ENCODE measurements around the gene MAGEL2. TPM values are rescaled to one million over a fixed set of nuclear protein-coding genes. Genes with fewer than 3 reads are reported as not detected.
"Not testable (repeated sequence)": the region's sequence is repeated elsewhere in the genome, so short reads cannot be mapped to it uniquely, and the experiment has no call there.

The MAGEL2 gene
- total RNA-seq, 2 donors from 2014 or later, result not detected

DNA sequence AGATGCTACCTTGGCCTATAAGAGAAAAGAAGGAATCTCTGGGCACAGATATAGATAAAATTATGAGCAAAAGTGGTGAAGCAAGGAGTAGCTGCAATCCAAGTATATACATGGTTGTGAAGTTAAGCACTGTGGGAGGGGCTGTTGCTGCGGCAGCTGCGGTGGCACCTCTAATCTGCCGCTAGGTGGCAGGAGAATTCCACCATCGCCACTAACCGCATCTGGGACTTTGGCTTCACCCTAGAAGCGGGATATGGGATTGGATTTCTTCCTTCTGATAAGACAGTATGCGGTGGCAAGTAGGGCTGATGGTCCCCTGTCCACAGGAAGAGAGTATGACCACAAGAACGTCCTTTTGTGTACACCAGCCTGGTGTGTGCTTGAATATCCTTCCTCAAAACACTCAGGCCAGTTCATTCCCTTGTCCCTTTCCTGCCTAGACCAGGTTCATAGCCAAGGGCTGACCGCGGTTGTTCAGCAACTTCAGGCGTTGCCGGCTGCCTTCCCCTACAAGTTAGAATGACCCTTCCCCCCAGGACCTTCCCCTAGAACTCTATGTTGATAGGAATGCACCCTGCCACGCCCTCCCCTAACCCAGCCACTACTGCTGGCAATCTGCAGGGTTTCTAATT, 5.1 kb downstream of the MAGEL2 start:
- ATAC-seq, result peak in 1 of 2 donors; percentile 64
- Mint-ChIP-seq H3K9me3 (no peaks in the 10 kb centered on the region), H3K27ac (no peak overlapping the region), H3K36me3 (no peaks in the 10 kb centered on the region)
- peak in 1 of 2 donors; percentile 35 for DNase-seq (ENCODE audit: low spot score in 2 of 2)

DNA sequence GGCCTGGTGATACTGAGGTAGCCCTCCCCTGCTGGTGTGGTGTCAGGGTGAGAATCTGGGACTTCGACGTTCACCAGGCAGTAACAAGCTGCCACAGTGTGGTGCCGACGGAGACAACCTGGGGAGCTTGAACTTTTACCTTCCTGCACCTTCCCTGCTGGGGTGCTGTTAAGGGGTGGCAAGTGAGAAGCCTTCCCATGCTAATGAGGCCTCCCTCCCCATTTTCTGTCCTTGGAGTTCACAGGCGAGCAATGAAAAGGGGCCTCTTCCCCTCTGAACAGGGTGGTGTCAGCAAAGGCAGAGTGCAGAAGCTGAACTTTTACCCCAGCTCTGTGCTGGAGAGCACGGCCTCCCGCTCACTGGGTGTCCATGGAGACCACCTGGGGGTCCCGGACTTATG, 13.5 kb downstream of the MAGEL2 start:
- Mint-ChIP-seq H3K9me3 (no peaks in the 10 kb centered on the region), H3K36me3 (no peaks in the 10 kb centered on the region), H3K27ac (no peak overlapping the region)
- no peak for DNase-seq (ENCODE audit: low spot score in 2 of 2)
- no peak for ATAC-seq

DNA sequence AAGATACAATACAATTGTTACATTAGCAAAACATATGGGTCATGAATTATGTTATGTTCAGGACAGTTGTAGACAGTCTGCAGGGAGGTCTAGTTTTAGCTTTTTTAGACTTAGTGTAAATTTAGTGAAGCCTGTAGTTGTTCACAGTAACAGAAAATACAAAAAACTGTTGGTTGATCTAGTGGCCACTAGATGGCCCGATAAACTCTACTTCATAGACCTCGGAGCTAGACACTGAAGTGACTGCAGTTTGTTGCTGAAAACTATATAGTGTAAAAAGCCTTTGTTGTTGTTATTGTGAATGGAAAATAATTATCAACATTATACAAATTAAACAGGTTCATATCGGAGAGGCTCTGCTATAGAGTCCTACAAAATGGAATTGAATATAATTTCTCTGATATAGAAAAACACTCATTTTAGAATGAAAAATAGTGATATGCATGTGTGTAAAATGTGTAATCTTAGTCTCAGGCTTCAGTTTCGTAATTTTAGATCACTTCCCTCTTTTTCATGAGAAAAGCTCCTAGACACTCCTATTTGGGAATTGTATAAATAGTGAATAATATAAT, 18.3 kb downstream of the MAGEL2 start:
- Mint-ChIP-seq H3K9me3 (no peaks in the 10 kb centered on the region), H3K36me3 (no peaks in the 10 kb centered on the region), H3K27ac (no peak overlapping the region)
- ATAC-seq (no peak), DNase-seq (ENCODE audit: low spot score in 2 of 2) (no peak)

DNA sequence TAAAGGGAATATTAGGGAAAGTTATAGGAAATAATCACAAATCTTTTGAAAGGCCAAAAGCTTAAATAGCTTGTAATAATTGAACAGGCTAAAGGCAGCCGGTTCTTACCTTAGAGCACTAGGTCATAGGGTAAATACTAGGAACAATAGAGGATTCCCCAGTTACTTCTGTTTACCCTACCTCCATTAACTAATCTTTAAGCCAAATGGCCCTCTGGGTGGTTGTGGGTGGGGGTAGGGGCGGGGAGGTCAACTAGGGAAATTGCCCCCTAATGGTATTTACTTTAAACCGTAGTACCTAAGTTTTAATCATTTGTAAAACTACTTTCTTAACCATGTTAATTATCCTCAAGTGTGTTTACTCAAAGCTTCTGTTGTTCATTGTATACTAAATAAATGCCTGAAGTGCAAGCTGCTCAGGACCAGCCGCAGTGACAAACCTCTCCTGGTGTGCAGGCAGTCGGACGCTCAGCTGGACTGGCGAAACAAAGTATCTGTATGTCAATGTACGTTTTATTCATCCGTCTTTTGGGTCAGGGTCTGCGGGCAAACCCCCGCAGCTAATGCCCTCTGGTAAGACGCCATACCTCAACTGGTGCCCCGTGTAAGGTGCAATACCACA, 18.9 kb downstream of the MAGEL2 start:
- DNase-seq (ENCODE audit: low spot score in 2 of 2), result no peak
- Mint-ChIP-seq H3K36me3 (no peaks in the 10 kb centered on the region), H3K27ac (no peak overlapping the region), H3K9me3 (no peaks in the 10 kb centered on the region)
- no peak for ATAC-seq

DNA sequence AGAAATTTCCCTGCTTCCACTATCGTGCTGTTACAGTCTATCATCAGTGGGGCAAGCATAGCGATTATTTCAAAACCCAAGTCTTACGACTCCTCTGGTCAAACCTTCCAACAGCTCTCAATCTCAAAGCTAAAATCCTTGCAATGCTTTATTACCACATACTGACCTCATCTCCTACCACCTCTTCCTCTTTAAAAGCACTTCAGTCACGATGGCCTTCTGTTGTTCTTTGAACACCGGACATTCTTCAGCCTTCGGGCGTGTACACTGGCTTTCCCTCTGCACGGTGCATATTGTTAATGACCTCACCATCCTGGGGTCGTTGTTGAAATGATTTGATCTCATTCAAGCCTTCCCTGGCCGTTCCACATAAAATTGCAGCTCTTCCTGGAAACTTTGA, 31.1 kb downstream of the MAGEL2 start:
- ATAC-seq (no peak), DNase-seq (ENCODE audit: low spot score in 2 of 2) (no peak)
- H3K27ac Mint-ChIP-seq, result no peak overlapping the region
- H3K9me3 Mint-ChIP-seq, result peaks cover 7% of the 10 kb centered on the region in 2 donors
- H3K36me3 Mint-ChIP-seq, result peaks cover 0 to 5% of the 10 kb centered on the region in 2 donors

DNA sequence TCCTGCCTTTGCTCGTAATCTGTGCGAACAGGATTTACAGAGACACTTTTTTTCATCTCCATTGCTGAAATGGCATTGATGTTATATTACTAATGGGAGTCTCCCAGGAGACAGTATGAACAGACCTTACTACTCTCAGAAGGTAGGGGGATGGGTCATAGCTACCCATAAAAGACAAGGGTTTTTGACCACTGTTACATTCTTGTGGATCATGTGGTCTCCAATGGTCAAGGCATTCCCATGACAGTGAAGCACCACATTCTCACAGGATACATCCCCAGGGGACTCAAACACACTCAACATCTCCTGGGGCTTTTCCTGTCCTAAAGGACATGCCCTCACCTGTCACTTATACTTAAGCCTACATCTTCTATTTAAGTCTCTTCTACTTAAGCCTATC, 41.4 kb downstream of the MAGEL2 start:
- H3K36me3 Mint-ChIP-seq, result no peaks in the 10 kb centered on the region
- H3K27ac Mint-ChIP-seq, result no peak overlapping the region
- DNase-seq (ENCODE audit: low spot score in 2 of 2), result no peak
- no peak for ATAC-seq
- peaks cover 0 to 9% of the 10 kb centered on the region in 2 donors for H3K9me3 Mint-ChIP-seq

DNA sequence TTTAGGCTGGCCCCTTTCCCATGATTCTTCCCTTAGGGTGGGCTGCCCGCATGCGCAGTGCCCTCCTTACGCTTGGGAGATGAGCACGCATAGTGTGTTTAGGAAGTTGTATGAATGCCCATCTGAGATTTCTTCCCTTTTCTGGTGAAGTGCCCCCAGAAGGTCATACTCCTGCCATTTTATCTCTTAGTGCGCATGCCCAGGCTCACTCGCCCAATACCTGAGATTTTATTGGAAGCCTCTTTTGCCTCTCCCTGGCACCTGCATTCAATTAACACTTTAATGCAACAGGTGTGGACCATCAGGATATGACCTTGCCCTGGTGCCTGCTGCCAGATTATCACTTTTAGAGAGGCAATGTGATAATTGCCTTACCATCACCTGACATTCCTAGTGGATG, 45.5 kb downstream of the MAGEL2 start:
- no peak for DNase-seq (ENCODE audit: low spot score in 2 of 2)
- Mint-ChIP-seq H3K36me3 (no peaks in the 10 kb centered on the region), H3K9me3 (peaks cover 0 to 6% of the 10 kb centered on the region in 2 donors), H3K27ac (no peak overlapping the region)
- no peak for ATAC-seq

DNA sequence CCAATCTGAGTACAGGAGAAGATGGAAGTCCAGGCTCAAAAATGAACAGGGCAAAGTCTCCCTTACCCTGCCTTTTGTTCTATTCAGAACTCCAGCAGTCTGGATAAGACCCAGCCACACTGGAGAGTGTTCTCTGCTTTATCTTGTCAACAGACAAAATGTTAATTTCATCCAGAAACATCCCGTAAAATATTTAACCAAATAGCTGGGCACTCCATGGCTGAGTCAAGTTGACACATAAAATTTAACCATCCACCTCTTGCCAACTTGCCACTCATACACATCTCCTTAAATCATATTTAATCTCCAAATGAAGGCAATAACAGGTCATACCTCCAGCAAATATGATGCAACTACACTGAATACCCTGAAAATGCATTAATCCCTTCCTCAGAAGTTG, 48.6 kb downstream of the MAGEL2 start:
- DNase-seq (ENCODE audit: low spot score in 2 of 2) (no peak), ATAC-seq (no peak)
- Mint-ChIP-seq H3K36me3 (no peaks in the 10 kb centered on the region), H3K9me3 (peaks cover 0 to 6% of the 10 kb centered on the region in 2 donors), H3K27ac (no peak overlapping the region)

DNA sequence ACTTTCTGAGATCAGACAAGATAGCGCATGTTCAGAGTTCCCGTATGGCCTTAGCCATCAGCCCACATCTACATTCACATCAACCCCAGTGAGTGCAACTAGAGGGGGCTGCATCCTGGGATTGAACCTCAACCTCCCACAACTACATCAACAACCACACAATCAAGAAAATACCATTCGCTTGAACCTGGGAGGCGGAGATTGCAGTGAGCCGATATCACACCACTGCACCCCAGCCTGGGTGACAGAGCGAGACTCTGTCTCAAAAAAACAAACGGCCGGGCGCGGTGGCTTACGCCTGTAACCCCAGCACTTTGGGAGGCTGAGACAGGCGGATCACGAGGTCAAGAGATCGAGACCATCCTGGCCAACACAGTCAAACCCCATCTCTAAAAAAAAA, 50.4 kb downstream of the MAGEL2 start:
- ATAC-seq; DNase-seq (ENCODE audit: low spot score in 2 of 2); H3K27ac Mint-ChIP-seq: not testable (repeated sequence)

DNA sequence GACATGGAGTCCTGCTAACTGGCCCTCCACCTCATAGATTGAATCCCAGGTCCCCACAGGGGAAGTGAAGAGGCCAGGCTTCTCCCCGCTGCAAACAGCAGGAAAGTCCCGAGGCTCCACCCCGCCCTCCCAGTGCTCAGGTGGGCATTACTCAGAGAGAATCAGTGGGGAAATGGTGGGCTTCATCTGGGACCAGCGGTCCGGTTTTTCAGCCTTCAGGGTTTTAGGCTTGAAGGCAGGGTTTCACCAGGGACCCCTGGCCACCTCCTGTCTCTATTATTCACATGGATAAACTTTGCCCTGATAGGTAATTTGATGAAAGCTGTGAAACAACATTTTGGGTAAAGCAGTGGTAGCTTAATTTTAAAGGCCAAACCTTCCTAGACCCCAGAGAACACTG, 50.9 kb downstream of the MAGEL2 start:
- DNase-seq (ENCODE audit: low spot score in 2 of 2) (no peak), ATAC-seq (no peak)
- Mint-ChIP-seq H3K36me3 (no peaks in the 10 kb centered on the region), H3K9me3 (no peaks in the 10 kb centered on the region), H3K27ac (no peak overlapping the region)

More for the DNA sequence above, 50.4 kb downstream of the MAGEL2 start:
- H3K9me3 Mint-ChIP-seq, H3K36me3 Mint-ChIP-seq: not testable (repeated sequence)

DNA sequence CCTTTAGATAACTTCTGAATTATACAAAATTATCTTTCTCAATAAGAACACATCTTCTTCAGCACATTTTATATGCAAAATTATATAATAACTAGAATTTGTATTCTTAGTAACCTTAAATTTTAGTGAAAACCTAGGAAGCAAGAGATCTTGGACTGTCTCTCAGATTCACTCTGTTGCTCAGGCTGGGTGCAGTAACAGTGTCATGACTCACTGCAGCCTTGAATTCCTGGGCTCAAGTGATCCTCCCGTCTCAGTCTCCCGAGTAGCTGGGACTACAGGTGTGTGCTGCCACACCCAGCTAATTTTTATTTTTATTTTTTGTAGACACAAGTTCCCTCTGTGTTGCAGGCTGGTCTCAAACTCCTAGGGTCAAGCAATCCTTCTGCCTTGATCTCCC, 52.3 kb downstream of the MAGEL2 start:
- peaks cover 2 to 4% of the 10 kb centered on the region in 2 donors for H3K9me3 Mint-ChIP-seq
- H3K27ac Mint-ChIP-seq, result no peak overlapping the region
- no peaks in the 10 kb centered on the region for H3K36me3 Mint-ChIP-seq
- no peak for DNase-seq (ENCODE audit: low spot score in 2 of 2)
- ATAC-seq, result no peak

DNA sequence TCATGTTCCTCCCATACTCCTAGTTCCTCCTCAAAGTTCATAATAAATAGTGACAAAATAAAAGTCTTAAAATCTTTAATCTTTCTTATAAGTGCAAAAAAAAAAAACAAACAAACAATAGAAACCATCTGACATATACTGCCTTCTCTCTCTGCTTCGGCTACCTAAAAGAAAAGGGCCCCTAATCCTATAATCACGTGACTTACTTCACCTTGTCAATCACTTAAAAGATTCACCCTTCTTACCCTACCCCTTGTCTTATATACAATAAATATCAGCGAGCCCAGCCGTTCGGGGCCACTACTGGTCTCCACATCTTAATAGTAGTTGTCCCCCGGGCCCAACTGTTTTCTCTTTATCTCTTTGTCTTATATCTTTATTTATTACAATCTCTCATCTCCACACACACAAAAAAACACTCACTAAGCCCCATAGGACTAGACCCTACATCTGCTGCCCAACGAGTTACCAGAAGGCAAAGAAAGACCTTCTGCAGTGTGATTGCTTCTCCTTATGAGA, 53.4 kb downstream of the MAGEL2 start:
- Mint-ChIP-seq H3K9me3 (peaks cover 4 to 6% of the 10 kb centered on the region in 2 donors), H3K36me3 (no peaks in the 10 kb centered on the region), H3K27ac (no peak overlapping the region)
- DNase-seq (ENCODE audit: low spot score in 2 of 2) (no peak), ATAC-seq (no peak)

Other genes starting within 250 kb of the MAGEL2 start
- gene GOLGA6L2, start 200.6 kb downstream of the MAGEL2 start, total RNA-seq, result not detected
- gene MKRN3, start 82.2 kb downstream of the MAGEL2 start, total RNA-seq, result under 1 TPM; 0.46 to 0.80 TPM
- 1 to 10 TPM in 1 of 2 donors, under 1 TPM in 1; 0.27 to 1.6 TPM for gene NDN, start 39.4 kb upstream of the MAGEL2 start, total RNA-seq